NCI-H2029 (cell line): Measurements from ENCODE around the gene UQCC2.

ENCODE experiments used
- DNase-seq: peaks from one replicate; lab custom pipeline; 2025; lab: John Stamatoyannopoulos, UW

Gene UQCC2

DNA sequence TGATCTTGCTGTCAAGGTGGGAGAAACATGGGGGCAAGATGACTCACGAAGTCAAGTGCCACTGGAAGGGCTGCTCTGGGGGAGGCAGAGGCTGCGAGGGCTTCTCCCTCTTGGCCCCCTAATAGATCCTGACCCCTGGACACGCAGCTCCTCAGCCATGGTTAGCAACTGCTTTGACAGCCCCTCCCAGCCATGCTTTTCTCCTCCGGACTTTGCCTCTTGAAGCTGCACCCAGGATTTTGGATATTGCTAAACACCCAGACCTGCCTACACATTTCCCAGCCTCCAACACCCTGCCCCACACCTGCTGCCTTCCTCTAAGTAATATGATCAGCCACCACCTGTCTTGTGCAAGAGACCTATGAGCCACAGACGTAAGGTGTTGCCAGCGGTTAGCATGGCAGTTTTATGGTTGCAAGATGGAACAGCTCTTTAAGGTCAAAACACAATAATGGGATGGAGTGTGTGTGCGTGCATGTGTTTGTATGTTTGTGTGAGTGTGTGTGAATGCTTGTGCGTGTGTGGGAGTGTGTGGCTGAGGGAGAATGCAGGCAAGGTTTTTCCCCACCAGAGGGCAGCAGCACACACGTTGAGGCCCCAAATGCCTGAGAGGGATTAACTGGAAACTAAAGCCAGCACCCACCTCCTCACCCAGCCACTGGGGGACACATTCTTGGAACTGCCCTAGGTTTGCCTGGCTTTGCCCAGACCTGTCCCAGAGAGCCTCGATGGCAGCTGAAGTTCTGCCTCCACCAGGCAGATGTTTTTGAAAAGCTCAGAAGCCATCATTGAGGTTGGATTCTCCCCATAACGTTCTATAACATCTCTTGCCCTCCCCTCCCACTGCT, 32.7 kb upstream of the UQCC2 start:
- DNase-seq, result peak; percentile 97

DNA sequence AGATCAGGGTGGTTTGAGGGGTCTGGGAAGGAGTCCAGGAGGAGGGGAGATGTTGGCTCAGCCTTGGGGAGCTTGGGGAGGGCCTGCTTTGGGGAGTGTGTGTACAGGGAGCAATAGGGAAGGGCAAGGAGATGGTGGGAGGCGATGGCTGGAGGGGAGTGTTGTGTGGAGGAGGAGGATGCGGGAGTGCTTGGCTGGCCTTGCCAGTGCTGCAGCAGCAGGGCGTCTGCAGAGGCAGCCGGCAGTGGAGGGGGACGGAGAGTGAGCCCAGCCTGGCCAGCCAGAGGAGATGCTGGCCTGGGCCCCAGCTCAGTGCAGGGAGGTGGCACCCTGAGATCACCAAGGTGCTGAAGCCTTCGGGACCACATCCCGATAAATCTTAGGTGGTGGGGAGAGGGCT, 31.3 kb upstream of the UQCC2 start:
- no peak for DNase-seq

- no peak for DNase-seq
Observed at GRCh38 chr6:33742092-33742491, 30.6 kb upstream of the UQCC2 start.

DNA sequence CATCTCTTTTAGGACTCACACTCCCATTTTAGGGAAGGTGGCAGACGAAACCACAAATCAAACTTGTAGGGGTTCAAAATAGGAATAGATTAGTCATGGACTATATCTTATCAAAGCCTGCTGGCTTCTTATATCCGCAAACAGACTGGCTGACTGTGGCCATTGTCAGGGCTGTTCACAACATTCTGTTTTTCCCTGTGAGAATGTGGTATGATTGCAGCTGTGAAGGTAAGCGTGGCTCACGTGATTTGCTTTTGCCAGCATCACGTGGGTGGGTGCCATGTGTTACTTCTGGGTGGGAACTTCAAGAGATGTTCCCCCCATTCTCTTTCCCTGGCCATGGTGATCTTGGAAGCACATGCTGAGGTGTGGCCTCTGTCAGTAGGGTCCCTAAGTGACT, 29.3 kb upstream of the UQCC2 start:
- no peak for DNase-seq

DNA sequence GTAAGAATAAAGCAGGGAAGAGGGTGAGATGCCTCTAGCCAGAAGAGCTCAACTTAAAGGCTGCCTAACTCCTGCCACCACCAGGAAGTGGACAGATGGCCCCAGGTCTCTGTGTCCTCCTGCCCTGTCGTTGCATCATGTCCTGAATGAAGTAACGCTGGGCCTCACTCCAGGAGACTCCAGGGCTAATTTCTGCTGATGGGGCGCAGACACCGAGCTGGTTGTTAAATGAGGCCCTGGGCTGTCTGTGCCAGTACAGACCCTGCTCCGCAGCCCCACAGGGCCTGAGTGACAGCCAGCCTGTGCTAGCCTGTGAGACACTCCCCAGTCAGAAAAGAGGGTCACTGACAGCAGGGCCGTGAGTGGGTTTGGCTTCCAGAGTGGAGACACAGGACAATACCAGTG, 28.7 kb upstream of the UQCC2 start:
- DNase-seq, result no peak

DNA sequence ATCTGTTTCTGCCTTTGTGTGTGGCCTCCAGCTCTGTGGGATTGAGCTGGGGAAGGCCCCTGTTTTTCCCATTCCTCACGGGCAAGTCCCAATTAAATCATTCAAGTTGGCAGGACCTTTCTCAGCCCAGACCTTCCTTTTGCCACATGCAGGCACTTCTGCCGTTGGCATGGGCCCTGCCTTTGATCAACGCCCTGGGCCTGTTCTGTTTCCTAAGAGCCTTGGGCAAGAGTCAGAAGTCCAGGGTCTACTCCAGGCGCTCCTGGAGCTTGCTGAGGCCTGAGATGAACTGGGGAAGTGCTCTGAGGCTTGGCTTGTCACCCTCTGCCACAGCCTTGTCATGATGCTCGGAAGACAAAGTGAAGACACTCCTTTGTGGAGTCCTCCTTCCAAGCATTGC, 28.1 kb upstream of the UQCC2 start:
- DNase-seq, result no peak

- DNase-seq, result no peak
Observed at GRCh38 chr6:33738879-33739278, 27.4 kb upstream of the UQCC2 start.

DNA sequence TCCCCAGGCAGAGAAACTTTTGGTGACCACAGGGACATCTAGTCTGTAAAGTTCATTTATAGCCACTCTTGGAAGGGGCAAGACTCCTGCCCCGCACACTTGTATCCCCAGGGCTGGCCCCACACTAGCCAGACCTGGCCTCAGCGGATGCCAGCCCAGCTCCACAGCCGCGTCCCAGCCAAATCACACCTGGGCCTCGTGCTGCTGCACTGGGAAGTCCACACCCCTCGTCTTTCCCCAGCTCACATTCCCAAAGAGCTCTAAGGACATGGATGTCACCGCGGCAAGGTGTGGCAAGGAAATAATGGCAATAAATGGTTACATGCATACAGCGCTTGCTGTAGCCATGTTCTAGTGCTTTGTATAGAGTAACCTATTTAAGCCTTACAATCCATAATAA, 26.7 kb upstream of the UQCC2 start:
- DNase-seq, result no peak

DNA sequence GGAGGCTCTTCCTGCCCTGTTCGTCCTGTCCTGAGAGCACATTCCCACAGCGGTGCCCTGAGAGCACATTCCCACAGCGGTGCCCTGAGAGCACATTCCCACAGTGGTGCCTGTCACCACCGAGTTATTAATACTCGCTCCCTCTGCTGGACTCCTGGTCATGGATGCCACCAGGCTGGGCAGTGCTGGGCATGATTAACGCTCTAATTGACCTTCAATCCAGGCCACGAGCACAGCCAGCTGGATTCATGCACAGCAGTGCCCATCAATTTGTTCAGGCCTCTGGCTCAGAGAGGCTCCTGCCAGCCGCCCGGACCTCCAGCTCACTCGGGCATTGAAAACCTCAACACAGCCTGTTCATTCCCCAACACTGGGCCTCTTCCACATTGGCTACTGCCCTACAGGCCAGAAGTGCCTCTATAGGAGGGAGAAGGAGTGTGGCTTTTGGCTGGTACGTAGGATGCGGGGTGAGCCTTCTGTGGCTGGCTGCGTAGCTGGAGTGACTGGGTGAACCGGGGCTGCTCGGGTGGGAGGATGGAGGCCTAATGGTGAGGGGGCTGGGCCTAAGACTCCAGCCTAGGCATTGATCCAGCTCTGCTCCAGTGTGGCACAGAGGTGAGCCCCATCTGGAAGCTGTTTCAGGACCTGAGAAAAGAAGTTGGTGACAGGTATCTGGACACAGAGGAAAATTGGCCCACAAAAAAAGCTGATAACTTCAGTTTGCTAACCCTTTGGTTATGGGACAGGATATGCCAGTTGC, 25.9 kb upstream of the UQCC2 start:
- DNase-seq, result no peak

DNA sequence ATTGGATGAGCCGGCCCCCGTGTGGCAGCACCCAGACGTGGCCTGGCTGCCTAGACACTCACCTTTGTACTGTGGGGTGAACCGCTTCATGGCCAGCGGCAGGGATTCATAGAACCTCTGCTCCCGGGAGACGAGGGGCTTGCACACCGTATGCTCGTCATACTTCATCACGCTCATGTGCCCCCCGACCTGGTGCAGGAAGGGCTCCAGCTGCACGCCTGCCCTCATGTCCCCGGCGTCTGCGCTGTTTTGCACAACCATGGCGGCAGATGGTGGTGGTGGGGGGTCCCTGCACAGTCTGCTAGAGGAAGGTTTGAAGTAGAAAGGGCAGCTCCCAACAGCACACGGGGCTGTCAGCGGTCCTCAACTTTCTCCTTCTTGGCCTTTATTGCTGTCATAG, 23.7 kb upstream of the UQCC2 start:
- no peak for DNase-seq

- DNase-seq, result no peak
Observed at GRCh38 chr6:33733709-33734007, 22.2 kb upstream of the UQCC2 start.

- DNase-seq, result no peak
Observed at GRCh38 chr6:33732817-33733708, 21.6 kb upstream of the UQCC2 start.

GRCh38 chr6:33732385-33732784, 20.9 kb upstream of the UQCC2 start:
- DNase-seq, result no peak

DNA sequence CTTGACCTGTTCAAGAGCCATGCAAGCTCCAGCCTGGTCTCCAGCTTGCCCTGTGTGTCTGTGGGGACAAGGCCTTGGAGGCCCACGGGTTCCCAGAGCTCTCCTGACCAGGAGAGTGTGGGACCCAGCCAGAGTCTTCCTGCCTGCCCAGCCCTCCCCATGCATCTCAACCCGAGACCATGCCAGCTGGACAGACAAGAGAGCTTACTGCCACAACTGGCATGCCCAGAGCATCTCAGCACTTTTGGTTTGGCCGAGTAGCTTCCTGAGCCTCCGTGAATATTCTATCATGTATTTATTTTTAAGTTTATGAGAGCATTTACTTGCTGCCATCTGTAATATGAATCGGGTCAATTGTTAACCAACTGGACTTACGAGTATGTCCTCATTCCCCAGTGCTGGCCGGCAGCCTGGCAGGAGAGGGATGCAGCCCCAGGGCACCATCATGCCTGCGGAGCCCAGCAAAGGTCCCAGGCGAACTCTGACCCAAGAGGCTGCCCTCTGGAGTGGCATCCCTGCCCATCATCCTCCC, 20.3 kb upstream of the UQCC2 start:
- no peak for DNase-seq

GRCh38 chr6:33731035-33731434, 19.5 kb upstream of the UQCC2 start:
- DNase-seq, result no peak

- no peak for DNase-seq
Observed at GRCh38 chr6:33730611-33731010, 19.1 kb upstream of the UQCC2 start.

GRCh38 chr6:33729059-33729458, 17.6 kb upstream of the UQCC2 start:
- no peak for DNase-seq

GRCh38 chr6:33728438-33728837, 16.9 kb upstream of the UQCC2 start:
- DNase-seq, result no peak

DNA sequence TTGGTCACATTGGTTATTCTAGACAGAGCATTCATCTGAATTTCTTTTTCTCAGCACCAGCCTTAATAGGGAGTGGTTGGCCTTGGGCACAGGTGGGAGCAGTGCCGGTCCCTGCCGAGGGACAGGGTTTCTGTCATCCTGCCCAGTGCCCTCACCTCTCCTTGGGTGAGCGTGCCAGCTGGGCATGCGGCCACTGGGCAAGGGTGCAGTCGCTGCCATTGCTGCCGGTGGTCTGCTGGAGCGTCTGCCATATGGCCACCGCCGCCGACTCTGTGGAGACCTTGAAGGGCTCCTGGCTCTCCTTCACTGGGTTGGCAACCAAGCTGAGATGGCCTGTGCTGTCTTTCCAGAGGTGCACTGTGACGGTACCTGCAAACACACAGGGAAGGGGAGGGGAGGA, 16.4 kb upstream of the UQCC2 start:
- DNase-seq, result peak; percentile 56

DNA sequence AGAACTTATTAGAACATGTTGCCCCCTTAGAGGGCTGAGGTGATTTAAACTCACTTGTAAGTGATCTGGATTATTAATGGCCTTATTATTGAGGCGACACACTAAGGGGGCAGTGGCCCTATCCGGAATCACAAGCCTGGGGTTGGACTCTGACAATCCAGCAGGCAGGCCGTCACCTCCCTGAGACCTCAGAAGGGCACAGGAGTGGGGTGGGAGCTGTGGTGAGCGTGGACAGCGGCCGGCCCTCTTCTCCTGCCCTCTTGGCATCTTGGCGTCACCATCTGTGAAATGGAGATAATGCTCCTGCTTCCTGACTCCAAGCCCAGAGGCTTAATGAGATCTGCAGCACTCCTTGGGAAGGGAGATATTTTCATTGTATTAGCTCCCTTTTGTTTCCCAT, 15.6 kb upstream of the UQCC2 start:
- no peak for DNase-seq

- DNase-seq, result no peak
Observed at GRCh38 chr6:33726696-33727095, 15.2 kb upstream of the UQCC2 start.

DNA sequence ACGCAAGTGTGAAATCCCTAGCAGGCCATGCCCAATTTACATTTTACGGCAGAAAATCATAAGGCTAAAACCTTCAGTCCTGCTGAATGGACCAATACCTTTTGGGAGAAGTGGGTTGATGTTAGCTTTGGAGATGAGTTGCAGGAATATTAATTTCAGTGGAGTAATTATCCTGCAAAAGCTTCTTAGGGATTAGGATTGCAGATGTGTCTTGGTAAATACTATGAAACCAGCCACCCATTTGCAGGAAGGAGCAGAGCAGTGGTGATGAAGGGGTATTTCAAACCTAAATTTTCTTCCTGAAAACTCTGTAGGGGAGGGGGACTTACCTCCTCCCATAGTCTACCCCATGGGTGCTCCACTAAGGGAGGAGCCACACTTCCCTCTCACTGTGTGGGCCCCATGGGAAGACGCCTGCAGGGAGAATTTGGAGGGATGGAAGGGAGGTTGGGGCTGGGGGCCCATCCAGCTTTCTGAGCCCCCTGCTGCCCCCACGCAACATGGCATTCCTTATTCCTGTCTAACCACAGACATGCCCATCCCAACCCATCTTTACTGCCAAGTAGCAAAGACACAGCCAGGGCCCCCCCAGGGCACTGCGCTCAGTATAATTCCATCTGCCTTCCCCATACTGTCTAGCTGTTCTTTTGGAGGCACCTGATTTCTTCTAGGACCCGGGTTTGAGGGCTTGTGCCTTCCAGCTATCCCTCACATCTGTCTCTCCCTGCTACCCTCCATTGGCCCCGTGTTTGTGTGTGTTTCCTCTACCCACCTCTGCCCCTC, 14.6 kb upstream of the UQCC2 start:
- no peak for DNase-seq
